CD4-positive, alpha-beta T cell treated with Interleukin-6 for 4 hours (primary cell): Measurements from ENCODE around the gene TRIM33.
"Not testable (repeated sequence)": the region's sequence is repeated elsewhere in the genome, so short reads cannot be mapped to it uniquely, and the experiment has no call there.

Experiments
- DNase-seq: peaks from one replicate; pipeline ENCODE4 v3.0.0-alpha.2; 2020; ENCODE audit warnings: mixed read lengths

The TRIM33 gene

DNA sequence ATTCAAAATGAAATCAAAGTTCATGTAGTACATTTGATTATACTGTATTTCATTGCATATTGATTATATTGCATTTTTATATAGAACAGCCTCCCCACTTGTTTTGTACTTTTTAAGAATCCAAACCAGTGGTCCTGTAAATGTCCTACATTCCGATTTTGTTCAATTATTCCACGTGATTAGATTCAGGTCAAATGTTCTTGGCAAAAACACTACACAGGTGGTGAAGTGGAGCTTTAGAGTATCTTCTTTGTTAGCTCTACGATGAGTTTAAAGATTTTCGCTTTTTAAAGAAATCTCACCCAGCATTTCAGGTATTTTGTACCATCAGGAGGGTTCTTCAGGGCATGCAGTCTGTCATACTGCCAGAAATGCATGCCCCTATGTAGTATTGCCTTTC is 120.6 kb downstream of the TRIM33 start:
- no peak for DNase-seq

- no peak for DNase-seq
Observed at GRCh38 chr1:114388432-114389003, 122.5 kb downstream of the TRIM33 start.

DNA sequence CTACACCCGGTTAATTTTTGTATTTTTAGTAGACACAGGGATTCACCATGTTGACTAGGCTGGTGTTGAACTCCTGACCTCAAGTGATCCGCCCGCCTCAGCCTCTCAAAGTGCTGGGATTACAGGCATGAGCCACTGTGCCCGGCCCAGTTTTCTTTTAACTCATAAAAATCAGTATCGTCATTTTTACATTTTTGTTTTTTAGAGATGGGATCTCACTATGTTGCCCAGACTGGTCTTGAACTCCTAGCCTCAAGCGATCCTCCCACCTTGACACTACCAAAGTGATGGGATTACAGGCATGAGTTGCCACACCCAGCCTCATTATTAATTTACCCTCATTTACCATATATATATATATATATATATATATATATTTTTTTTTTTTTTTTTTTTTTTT is 123.4 kb downstream of the TRIM33 start:
- DNase-seq = not testable (repeated sequence)

DNA sequence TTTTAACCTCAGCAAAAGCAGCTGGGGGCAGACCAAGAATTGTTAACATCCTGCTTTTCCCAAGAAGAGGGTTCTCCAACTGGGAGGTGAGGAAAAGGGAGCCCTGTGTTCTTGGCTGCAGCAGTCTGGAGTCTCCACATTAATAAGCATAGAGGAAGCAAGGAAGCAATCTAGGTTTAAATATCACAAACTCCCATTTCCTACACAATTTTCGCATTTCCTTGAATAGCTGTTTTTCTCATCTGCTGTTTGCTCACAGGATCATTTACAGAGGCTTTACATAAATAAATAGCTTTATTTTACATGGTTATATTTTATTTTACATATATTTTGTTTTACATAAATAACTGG is 124.0 kb downstream of the TRIM33 start:
- no peak for DNase-seq

DNA sequence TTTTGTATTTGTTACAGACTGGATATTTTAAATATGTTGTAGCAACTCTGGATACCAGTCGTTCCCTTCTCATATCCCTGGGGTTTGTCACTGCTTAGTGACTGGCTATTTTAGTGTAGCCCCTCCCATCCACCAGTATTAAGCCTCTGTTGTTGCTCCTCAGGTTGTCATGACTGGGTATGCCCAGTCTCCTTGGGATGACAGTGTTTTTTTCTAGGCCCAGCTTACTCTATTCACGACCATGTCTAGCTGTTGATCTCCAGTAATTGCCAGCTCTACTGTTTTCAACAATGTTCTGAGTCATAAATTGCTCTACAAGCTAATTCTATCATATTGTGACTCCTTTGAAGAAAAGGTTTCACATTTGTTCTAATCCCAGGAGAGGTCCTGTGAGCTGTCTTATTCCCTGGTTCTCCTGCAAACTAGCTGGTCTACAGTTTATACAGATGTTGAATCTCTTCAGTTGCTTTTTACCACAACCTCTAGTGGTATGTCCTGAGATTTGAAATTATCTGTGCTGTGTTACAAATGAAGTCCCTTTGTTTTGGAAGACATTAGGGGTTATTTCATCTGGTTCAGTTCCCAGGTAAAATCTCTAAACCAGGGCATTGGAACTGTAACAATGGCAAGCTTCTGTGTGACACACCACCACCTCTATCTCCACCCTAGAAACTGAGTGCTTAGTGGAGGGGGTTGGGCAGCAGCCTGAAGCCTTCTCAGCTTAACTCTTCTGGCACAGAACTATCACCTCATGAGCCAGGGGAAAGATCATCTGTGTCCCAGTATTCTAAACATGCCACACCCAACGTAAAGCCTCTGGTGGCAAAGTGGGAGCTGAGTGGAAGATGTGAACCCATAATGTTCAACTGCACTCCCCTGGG is 124.6 kb downstream of the TRIM33 start:
- no peak for DNase-seq

- no peak for DNase-seq
Observed at GRCh38 chr1:114384922-114385321, 126.1 kb downstream of the TRIM33 start.

- DNase-seq = no peak
Observed at GRCh38 chr1:114379987-114380386, 131.0 kb downstream of the TRIM33 start.

- DNase-seq = no peak
Observed at GRCh38 chr1:114379358-114379757, 131.6 kb downstream of the TRIM33 start.

DNA sequence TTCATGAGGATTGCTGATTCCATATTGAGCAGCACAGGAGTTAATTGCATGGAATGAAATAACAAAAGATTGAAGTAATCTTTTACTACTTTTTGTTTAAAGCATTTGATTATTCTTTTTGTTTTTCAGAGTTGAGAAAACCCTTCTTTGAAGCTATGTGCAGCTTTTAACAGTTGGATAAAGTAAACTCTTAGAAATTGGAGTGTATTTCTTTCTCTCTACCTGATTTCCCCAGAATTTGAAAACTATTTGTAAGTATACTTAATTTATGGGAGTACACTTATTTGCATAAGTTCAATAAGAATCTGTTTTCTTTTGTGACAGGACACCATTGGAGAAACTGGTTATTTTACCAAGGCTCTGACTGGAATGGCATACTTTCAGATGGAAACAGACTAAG is 133.6 kb downstream of the TRIM33 start:
- no peak for DNase-seq

- DNase-seq = no peak
Observed at GRCh38 chr1:114369930-114370329, 141.1 kb downstream of the TRIM33 start.

DNA sequence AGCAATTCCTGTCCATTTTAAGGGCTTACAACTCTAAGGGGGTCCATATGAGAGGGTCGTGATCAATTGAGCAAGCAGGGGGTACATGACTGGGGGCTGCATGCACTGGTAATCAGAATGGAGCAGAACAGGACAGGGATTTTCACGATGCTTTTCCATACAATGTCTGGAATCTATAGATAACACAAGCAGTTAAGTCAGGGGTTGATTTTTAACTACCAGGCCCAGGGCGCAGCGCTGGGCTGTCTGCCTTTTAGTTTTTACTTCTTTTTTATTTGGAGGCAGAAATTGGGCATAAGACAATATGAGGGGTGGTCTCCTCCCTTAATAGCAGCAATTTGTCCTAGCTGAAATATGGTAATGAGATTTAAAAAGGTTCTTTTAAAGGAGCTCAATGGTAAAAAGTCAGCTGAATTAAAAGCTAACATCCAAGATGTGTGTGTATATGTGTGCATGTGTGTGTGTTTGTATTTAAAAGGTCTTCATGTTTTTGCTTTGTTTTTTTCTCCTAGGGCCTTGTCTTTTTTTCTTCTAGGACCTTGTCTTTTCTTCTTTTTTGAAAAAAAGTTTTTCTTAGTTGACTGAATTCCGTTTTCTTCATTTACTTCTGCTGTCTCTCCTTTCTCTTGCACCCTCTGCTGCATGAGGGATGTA is 141.6 kb downstream of the TRIM33 start:
- DNase-seq = not testable (repeated sequence)

DNA sequence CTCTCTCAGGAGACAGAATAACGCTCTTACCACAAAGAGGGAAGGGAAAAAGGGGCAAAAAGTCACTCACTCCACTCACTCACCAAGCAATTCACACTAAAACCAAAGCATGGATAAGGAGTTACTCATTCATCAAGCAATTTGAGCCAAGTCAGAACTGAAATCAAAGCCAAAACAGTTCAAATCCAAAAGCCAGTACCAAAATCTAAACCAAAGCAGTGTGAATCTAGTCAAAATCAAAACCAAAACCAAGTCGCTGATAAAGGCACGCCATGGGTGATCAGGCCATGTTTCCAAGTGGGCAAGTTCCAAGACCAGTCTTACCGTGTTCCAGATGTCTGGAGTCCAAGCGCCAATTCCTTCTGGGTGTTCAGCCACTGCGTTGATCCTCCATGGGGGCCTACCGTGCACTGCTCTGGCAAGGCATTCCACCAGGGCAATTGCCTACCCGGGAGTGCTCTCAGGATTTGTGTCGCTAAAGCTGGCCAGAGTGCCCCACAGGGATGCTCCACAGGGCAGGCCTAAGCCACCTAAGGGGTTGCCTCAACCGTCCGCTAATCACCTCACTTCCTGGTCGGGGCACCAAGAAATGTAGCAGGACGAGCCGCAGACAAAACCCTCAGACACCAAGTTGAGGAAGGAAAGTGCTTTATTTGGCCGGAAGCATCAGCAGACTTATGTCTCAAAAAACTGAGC is 142.3 kb downstream of the TRIM33 start:
- no peak for DNase-seq

DNA sequence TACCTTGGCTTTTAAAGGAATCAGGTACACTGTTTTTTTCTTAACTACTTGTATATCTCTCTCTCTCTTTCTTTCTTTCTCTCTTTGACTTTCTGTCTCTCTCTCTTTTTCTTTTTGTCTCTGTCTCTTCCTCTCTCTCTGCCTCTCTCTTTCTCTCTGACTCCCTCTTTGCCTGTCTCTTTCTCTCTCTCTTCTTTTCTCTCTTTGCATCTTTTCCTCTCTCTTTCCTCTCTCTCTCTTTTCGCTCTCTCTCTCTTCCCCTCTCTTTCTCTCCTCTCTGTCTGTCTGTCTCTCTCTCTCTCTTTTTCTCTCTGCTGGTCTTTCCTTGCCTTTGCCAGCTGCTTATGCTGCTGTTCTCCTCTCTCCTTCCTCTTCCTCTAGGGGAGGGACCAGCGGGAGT is 143.2 kb downstream of the TRIM33 start:
- DNase-seq = no peak

GRCh38 chr1:114363230-114363629 is 147.8 kb downstream of the TRIM33 start:
- not testable (repeated sequence) for DNase-seq

GRCh38 chr1:114359791-114360190 is 151.2 kb downstream of the TRIM33 start:
- no peak for DNase-seq

DNA sequence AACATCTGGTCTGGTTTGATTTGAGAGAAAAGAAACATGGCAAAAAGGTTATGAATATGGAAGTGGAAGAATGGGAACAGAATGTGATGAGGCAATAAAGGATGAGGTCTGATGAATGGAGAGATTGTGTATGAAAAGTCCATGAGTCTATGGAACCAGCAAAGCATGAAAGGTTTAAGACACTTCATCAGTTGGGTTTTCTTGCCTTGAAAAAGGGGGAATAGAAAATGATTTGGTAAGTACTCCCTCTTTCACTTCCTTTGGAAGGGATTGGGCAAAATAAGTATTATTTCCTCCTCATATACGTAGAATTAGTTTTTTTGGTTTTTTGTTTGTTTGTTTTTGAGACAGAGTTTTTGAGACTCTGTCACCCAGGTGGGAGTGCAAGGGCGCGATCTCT is 155.8 kb downstream of the TRIM33 start:
- DNase-seq = no peak

DNA sequence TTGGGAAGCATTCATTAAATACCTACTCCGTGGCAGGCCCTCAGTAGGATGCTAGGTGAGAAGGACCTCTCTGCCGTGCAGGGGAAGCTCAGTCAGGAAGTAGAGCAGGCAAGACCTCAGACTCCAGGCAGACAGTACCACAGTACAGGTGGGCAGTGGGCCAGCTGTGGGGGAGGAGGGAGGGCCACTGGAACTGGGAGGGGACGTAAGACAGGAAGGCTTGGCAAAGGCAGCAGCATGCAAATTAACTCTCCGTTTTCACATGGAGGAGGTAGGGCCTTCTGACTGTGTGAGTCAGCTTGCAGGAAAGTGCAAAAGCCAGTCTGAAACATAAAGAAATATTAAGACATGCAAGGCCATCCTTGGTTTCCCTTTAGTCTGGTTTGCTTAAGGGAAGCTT is 157.7 kb downstream of the TRIM33 start:
- peak; percentile 36 for DNase-seq

DNA sequence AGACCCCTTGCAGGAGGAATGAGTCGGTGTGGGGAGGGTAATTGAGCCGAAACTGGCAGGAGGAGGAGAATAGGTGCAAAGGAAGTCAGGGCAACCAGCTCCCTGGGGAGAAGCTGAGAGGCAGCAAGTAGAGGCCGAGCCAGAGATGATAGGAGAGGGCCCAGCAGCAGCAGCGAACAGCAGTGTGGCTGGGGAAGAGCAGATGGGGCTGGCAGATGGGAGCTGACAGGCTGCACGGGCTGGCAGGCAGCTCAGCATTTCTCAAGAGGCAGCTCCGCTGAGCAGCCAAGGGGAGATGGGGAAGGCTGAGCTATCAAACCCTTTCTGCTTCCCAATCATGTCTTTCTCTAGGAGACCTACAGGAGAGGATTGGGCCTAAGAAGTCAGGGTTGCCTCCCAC is 158.2 kb downstream of the TRIM33 start:
- DNase-seq = no peak

DNA sequence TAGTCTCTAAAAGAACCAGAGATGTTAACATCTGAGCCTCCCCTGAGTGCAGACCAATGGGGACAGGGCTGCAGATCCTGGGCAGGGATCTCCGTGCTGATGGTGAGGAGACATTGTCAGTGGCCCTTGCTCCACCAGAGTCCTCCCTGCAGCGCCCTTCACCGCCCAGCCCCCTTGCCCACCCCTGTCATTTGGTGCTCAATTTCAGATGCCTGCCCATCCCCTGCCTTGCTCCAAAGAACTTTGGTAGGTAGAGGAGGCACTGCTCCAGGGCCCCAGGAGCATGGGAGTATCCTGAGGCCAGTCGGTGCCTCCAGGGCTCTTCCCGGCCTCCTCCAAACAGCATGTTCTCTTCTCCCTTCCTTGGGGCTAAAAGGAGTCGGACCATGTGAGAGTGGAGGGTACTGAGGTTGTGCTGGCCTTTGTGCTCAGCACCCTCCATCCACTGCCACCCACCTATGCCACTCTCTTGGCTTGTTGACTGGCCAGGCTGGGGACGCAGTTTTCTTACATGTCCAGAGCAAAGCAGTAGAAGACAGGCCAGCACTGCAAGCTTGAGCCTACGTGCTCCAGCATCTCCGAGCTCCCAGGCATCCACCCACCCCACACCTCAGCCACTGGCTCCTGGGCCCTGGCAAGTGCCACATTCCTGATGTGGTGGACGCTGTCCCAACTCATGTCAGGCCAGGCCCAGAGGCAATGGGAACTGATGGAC is 160.1 kb downstream of the TRIM33 start:
- no peak for DNase-seq

- DNase-seq = no peak
Observed at GRCh38 chr1:114349891-114350605, 161.0 kb downstream of the TRIM33 start.

DNA sequence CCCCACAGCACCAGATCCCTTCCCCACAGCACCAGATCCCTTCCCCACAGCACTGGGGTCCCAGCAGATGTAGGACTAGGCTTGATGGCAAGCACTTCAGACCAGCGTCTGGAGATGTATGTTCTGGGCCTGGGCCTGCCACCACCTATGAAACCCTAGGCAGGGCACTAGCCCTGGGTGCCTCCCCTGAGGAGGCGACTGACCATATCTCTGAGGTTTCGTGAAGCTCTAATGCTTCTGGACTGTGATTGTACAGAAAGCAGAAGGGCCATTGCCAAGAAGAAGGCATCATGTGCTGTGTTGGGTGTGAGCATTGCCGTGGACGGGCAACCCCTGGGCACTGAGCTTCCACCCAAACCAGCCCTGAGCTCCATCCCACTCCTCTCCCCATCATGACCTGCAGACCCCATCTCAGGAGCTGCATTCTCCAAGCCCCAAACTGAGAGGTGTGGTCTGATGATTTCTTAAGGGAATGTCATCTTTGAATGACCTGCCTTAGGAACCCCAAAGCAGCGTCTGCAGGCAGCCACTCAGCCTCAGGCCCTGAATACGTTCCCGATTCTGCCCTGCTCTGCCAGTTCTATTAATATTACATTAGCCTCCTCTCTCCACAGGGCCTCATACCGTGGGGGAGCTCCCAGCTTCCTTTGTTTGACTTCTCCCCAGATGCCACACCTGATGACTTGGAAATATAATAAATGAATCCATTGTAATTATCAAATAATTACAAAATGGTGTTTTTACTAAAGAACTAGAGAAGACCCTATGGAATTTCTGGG is 163.4 kb downstream of the TRIM33 start:
- no peak for DNase-seq
